K562 (cell line): ENCODE results near the gene MAP3K6.

Experiments
- ELF4 ChIP-seq: fragments of 450-650 bp; formaldehyde crosslinking; IDR thresholded peaks from 2 replicates; pipeline ENCODE4 v1.4.0; 2022; ENCODE audit warnings: missing genetic modification characterization
- ERF ChIP-seq: fragments of 450-650 bp; formaldehyde crosslinking; IDR thresholded peaks from 2 replicates; pipeline ENCODE4 v1.4.0; 2020; ENCODE audit warnings: mild to moderate bottlenecking, mixed read lengths
- EZH2 ChIP-seq: IDR thresholded peaks from 2 replicates; pipeline ENCODE4 v1.6.1; 2012; ENCODE audit warnings: low read depth, mild to moderate bottlenecking, inconsistent platforms, low read length, borderline replicate concordance
- RFX5 ChIP-seq: IDR thresholded peaks from 2 replicates; pipeline ENCODE4 v1.6.1; 2011; ENCODE audit warnings: low read depth, mild to moderate bottlenecking, improper control_type of control experiment, low read length
- TCF7L2 ChIP-seq: fragments of 150-350 bp; IDR thresholded peaks from 2 replicates; pipeline ENCODE4 v1.6.1; 2016; ENCODE audit warnings: low read depth, mild to moderate bottlenecking, low read length, moderate library complexity
- USF1 ChIP-seq: sonication (generic); formaldehyde crosslinking; IDR thresholded peaks from 2 replicates; pipeline ENCODE4 v1.9.0; 2022; ENCODE audit warnings: mild to moderate bottlenecking, missing genetic modification reagents
- ZNF318 ChIP-seq, 2 experiments: fragments of 450-650 bp; IDR thresholded peaks; 2 replicates each; pipeline ENCODE4 v1.6.1; 2016; ENCODE audit warnings: mild to moderate bottlenecking in 2 of 2, borderline replicate concordance in 1 of 2, low read depth in 1 of 2, moderate library complexity in 1 of 2
- ZNF639 ChIP-seq, 2 experiments: fragments of 200-800 bp in 1 of 2; sonication (Bioruptor generic) in 1 of 2; sonication (generic) in 1 of 2; formaldehyde crosslinking in 1 of 2; IDR thresholded peaks in 1 of 2; conservative IDR thresholded peaks in 1 of 2; 2 replicates each; pipeline versions ENCODE4 v1.5.0 to v1.6.1; 2016 to 2020; ENCODE audit warnings: missing compliant biosample characterization in 1 of 2, missing genetic modification characterization in 1 of 2, missing genetic modification reagents in 1 of 2
- TF ChIP-seq, protein P1 (sequence below), 3 experiments: IDR thresholded peaks in 2 of 3; conservative IDR thresholded peaks in 1 of 3; 2 replicates each; pipeline ENCODE4 v1.5.1; 2011 to 2012; ENCODE audit warnings: low read length in 3 of 3, mild to moderate bottlenecking in 3 of 3, control low read depth in 2 of 3, improper control_type of control experiment in 1 of 3, inconsistent platforms in 1 of 3, low read depth in 1 of 3, mixed read lengths in 1 of 3, moderate library complexity in 1 of 3; ENCODE audit not compliant: insufficient read depth in 2 of 3

- TF ChIP-seq, protein P1, sequence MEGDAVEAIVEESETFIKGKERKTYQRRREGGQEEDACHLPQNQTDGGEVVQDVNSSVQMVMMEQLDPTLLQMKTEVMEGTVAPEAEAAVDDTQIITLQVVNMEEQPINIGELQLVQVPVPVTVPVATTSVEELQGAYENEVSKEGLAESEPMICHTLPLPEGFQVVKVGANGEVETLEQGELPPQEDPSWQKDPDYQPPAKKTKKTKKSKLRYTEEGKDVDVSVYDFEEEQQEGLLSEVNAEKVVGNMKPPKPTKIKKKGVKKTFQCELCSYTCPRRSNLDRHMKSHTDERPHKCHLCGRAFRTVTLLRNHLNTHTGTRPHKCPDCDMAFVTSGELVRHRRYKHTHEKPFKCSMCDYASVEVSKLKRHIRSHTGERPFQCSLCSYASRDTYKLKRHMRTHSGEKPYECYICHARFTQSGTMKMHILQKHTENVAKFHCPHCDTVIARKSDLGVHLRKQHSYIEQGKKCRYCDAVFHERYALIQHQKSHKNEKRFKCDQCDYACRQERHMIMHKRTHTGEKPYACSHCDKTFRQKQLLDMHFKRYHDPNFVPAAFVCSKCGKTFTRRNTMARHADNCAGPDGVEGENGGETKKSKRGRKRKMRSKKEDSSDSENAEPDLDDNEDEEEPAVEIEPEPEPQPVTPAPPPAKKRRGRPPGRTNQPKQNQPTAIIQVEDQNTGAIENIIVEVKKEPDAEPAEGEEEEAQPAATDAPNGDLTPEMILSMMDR (IDR thresholded peaks at IDR 0.05 in 2 of 3, conservative IDR thresholded peaks at IDR 0.05 in 1 of 3; ENCODE audit: insufficient read depth in 2 of 3, low read depth in 1 of 3, low read length in 3 of 3): no peak
- TF ChIP-seq ZNF639 (CRISPR knock-in tag; conservative IDR thresholded peaks at IDR 0.05 in 1 of 2, IDR thresholded peaks at IDR 0.05 in 1 of 2) (no peak), TCF7L2 (no peak), EZH2 (no peak), ERF (no peak), RFX5 (no peak), USF1 (CRISPR knock-in tag) (no peak), ELF4 (CRISPR knock-in tag) (no peak), ZNF318 (IDR thresholded peaks at IDR 0.05; ENCODE audit: borderline replicate concordance in 1 of 2, low read depth in 1 of 2) (no peak)
Measured at GRCh38 chr1:27383661-27384060, 16.9 kb upstream of the MAP3K6 start.
